ENCODE measurements around the gene C1orf185.
"Not testable (repeated sequence)": the region's sequence is repeated elsewhere in the genome, so short reads cannot be mapped to it uniquely, and the experiment has no call there.

C1orf185 gene

DNA sequence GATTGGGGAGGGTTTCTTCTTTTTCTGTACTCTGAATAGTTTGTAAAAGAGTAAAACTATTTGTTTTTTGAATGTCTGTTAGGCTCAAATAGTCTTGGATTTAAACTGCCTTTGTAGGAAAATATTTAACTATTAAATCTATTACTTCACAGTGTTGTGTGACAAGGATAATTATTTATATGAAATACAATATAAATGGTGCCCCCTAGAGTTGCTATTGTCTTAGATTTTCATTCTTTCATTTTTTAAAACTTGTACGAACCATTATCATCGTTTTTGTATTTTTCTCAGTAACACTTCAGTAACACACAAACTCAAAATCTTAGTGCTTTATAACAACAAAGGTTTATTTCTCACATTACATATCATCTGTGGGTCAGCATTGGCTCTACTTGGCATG is 37.4 kb downstream of the C1orf185 start:
- no peak for DNase-seq

DNA sequence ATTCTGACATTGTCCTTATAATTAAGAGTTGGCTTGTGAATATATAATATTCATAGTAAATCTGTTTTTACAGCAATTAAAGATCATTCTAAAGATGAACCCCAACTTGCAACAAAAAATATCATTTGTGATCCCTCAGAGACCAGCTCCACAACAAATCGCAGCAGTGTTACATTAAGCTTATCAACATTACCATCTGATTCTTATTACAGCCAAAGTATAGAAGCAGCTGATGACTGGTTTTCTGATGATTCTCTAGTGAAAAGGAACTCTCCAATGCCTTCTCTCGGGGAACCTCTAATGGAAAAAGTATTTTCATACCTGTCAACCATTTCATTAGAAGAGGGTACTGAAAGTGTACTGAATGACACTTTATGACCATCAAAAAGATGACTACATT is 45.4 kb downstream of the C1orf185 start:
- DNase-seq = no peak

DNA sequence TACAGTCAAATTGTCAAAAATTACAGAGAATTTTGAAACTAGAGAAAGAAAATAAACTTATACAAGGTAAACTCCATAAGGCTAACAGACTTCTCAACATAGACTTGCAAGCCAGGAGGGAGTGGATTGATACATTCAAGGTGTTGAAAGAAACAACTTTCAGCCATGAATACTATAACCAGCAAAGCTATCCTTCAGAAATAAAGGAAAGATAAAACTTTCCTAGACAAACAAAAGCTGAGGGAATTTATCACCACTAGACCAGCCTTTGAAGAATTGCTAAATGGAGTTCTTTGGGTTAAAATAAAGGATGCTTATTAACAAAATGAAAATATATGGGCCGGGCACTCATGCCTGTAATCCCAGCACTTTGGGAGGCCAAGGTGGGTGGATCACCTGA is 52.7 kb downstream of the C1orf185 start:
- no peak for DNase-seq

DNA sequence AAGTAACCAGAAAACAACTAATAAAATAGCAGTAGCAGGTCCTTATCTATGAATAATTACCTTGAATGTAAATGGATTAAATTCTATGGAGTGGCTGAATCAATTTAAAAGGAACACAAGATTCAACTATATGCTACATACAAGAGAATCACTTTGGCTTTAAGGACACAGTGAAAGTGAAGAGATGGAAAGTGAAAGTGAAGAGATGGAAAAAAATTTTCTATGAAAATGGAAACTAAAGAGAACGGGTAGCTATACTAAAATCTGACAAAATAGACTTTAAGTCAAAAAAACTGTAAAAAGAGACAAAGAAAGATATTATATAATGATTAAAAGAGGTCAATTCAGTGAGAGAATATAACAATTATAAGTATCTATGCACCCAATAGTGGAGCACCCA is 54.7 kb downstream of the C1orf185 start:
- no peak for DNase-seq

DNA sequence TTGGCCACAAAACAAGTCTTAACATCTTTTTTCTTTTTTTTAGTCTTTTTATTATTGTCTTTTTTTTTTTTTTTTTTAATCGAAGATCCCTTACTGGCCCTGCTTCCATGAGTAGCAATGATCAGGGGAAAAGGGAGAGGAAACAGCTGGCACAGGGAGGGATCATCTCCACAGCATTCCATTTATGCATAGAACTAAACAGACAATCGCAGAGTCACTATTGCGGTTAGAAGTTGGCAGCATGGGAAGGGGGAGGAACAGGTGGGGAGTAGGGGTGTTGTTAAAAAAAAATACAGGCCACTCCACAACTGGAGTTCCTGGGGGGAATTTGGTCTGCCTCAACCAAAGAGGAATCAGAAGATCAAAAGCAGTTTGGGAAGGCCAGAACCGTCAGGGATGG is 55.4 kb downstream of the C1orf185 start:
- no peak for DNase-seq

DNA sequence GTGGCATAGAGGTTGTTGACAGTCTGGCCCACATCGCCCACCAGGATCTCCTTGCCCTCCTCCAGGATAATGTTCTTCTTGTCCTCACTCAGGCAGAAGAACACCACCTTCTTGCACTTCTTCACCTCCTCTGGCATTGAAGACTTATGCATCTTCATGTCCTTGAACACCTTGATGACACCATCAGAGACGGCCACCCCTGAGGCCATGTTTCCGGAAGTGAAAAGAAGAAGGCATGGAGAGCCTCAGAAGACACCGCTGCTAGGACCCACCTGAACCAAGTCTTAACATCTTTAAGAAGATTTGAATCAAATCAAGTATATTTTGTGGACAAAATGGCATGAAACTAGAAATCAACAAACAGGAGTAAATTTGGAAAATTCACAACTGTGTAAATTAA is 56.2 kb downstream of the C1orf185 start:
- no peak for DNase-seq

DNA sequence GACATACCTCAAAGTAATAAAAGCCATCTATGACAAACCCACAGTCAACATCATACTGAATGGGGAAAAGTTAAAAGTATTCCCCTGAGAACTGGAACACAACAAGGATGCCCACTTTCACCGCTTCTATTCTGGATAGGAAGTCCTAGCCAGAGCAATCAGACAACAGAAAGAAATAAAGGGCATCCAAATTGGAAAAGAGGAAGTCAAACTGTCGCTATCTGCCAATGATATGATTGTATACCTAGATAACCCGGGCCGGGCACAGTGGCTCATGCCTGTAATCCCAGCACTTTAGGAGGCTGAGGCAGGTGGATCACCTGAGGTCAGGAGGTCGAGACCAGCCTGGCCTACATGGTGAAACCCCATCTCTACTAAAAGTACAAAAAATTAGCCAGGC is 60.5 kb downstream of the C1orf185 start:
- DNase-seq = not testable (repeated sequence)

DNA sequence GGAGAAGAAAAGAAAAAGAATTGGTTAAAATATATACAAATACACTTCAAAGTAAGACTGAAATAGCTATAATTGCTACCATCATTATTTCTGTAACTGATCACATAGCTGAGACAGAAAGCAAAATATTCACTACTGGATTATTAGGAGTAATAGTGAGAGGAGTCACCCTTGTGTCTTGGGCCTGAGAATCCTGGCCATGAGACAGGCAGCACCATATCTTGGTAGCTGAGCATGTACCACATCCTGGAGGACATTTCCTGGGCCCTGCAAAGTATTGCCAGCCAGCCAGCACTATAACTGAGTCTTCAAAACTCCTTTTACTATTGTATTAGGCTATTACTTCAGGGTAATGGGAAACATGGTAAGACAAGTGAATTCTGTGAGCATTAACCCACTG is 63.5 kb downstream of the C1orf185 start:
- DNase-seq = no peak

DNA sequence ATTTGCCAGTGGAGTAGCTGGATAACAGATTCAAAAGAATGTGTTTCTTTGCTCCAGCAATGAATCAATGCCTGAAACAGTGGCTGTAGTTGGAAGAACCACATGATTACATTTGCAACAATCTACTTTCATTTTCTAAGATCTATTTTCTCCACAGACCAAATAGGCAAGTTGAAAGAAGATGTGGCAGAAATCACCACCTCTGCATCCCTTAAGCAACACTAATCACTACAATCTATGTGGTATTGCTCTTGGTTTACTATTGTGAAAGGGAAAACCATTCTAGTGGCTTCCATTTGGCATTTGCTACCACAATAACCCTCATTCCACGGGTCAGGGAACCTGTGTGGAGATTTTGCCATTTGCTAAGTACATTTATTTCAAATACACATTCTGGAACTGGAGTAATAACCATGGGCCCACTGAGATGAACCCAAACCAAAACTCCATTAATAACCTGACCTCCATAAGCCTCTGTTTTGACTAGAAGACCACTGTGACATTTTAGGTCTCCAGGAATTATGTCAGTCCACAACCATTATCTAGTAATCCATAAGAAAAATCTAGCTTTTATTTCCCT is 66.3 kb downstream of the C1orf185 start:
- DNase-seq = no peak

DNA sequence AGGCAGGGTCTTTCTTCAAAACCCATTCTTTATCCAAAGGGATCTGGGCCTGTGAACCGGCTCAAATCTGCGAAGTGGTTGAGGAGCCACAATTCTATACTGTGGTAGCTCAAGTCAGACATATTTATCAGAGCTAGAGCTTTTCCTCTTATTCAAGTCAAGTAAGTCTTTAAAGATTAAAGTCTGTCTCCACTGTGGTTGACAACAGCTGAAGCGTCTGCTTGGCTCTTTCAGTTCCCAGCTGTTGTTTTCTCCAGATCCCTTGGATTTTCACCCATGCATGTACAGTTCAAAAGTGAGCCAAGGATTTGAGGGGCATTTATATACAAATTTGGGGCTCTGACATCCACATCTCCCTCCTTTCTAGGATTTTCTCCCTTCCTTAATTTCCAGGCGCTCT is 66.9 kb downstream of the C1orf185 start:
- no peak for DNase-seq

DNA sequence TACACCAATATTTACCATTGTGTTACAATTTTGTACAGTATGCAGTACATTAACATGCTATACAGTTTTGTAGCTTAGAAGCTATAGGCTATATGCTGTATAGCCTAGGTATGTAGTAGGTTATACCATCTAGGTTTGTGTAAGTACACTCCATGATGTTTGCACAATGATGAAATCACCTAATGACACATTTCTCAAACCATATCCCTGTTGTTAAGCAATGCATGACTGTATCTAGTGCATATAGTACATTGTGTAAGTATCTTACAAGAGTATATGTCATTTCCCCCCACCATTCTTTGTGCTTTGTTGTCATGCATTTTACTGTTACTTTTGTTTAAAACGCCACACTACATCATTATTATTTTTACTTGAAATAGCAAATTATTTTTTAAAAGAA is 68.3 kb downstream of the C1orf185 start:
- no peak for DNase-seq

DNA sequence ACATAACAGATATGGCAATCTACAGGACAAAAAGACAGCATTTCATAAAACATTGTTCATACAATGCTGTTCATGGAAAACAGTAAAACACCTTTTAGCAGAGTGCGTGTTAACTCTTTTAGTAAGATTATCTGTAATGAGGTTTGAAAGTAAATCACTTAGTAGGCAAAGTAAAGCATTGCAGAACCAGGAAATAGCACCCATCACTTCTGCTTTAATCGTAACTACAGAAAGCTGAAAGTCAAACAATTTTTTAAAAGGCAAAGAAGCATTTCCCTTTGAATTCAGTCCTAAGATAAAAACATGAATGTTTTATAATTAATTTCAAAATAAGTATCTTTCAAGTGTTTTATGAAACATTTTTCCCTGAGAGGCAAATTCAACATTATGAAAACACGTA is 70.8 kb downstream of the C1orf185 start:
- DNase-seq = no peak

DNA sequence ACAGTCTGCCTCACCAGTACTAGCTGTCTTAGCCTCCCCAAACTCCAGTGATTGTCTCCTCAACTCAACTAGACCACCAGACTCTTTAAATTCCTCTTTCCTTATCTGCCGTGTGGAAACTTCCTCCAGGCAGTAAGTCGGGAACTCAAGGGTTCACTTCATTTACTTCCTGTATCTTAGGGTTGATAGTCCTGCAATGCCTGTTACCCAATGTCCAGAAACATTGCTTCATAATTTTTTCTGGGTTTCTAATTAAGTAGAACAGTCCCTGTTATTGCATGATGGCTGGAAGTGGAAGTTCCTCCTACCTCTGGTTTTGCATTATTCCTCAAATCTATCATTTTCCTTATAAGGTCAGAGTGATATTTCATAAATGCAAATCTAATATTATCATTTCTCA is 73.2 kb downstream of the C1orf185 start:
- DNase-seq = no peak

DNA sequence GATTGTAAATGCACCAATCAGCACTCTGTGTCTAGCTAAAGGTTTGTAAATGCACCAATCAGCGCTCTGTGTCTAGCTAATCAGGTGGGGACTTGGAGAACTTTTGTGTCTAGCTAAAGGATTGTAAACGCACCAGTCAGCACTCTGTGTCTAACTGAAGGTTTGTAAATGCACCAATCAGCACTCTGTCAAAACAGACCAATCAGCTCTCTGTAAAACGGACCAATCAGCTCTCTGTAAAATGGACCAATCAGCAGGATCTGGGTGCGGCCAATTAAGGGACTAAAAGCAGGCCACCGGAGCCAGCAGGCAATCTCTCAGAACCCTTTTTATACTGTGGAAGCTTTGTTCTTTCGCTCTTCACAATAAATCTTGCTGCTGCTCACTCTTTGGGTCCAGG is 76.0 kb downstream of the C1orf185 start:
- not testable (repeated sequence) for DNase-seq

DNA sequence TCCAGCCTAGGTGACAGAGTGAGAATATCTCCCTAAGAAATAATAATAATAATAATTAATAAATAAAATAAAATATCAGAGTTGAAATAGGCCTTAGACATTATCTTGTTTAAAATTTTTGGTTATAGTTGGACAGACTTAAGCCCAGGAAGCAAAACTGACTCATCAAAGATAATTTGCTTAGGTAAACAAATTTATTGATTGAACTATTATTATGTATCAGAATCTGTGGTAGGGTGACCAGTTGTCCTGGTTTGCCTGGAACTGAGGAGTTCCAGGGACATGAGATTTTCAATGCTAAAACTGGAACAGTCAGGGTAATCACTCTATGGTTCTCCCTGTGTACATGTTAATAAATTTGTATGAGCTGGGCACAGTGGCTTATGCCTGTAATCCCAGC is 86.2 kb downstream of the C1orf185 start:
- no peak for DNase-seq

DNA sequence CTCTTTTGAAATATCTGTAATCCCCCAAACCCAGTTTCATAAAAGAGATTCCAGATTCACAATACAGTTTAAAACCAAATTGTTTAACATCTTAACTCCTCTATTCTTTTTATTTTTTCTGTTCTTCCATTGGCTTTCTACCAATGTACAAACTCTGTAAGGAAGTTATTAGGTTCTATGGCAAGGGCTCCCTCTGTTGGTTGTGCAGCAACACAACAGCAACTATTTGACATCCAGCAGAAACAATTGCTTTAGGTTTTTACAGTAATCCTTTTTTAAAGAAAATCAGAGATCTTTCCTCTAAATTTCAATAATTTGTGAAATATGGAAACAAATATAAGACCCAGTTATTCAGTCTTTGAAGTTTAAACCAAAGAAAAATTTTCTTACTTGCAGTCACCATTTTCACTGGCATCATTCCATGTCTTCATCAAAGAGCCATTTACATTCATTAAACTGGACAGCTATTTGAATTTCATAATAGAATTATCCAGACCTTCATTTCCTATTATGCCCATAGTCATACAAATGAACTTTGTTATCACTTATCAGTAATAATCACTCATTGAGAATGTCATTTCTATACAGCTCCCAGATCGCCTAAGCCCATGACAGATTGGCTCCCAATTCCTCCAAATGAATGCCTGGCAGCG is 87.5 kb downstream of the C1orf185 start:
- no peak for DNase-seq

DNA sequence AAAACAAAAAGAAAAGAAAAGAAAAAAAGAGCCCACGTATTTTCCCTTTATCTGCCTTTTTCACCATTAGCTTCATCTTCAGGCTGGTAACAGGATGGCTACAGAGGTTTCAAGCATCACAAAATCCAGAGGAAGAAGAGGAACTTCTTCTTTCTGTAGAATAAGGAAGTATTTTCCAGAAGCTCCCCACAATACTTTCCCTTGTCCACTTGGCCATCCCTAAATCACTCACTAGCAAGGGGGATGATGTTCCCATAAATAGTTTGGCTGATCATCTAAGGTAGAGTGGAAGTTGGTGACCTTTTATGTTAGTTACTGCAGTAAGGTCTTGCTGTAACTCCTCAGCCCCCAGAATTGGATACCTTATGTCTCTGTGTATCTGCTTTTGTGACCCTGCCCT is 88.9 kb downstream of the C1orf185 start:
- no peak for DNase-seq

DNA sequence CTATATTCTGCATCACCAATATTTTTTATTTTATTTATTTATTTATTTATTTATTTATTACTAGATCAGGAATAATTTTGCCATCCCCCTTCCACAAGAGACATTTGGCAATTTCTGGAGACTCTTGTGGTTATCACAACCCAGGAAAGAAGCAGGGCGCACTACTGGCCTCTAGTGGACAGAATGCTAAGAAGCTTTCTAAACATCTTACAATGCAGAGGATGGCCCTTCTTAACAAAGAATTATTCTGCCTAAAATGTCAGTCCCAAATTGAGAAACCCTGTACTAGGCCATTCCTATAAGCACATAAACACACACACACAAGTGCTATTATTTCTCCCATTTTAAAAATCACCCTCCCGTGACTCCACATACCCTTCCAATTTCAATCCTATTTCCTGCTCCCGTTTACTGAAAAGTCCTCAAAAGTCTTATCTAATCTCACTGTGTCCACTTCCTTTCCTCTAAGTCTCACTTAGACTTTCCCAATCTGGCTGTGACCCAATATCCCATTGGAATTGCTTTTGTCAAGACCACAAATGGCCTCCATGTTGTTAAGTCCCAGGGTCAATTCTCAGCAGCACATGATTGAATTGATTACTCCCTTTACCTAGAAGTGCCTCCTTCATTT is 90.3 kb downstream of the C1orf185 start:
- peak; percentile 68 for DNase-seq

DNA sequence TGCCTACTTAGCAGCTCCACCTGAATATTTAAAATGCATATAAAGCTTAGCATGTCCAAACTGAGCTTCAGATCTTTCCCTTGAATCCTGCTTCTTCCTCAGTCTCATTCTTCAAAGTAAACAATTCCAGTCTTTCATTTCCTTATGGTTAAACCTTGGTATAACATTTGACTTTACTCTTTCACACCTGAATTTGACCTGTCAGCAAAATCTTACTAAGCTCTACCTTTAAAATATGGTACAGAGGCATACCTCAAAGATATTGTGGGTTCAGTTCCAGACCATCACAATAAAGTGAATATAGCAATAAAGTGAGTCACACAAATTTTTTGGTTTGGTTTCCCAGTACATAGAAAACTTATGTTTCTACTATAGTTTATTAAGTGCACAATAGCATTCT is 91.5 kb downstream of the C1orf185 start:
- DNase-seq = no peak

Data from activated CD8-positive, alpha-beta memory T cell treated with anti-CD3 and anti-CD28 coated beads for 24 hours (primary cell).